ENCODE results near the gene EIF6.
"Not testable (repeated sequence)": the region's sequence is repeated elsewhere in the genome, so short reads cannot be mapped to it uniquely, and the experiment has no call there.

Gene EIF6

DNA sequence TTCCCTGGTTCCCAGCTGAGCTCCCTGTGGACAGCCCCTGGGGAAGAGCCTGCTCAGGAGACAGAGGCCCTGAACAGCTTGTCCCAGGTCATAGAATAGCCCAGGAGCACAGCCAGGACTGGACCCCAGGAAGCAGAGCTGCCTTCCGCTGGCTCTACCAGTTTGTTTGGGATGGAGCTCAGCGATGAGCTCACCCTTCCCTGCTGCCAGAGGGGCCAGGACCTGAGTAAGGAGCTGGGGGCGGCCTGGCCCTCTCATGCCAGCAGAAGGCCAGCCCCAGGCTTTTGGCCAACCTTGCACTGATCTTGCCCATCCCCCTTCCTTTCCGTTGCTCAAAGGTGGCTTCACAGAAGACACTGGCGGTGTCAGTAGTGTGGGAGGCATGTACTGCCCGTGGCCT, 24.1 kb downstream of the EIF6 start:
- H3K27me3 ChIP-seq: no peaks in the 10 kb centered on the region
- no peak overlapping the region for H3K4me3 ChIP-seq (ENCODE audit: low read depth, low read length)
- DNase-seq: no peak
- no peaks in the 10 kb centered on the region for H3K9me3 ChIP-seq
- no peaks in the 10 kb centered on the region for H3K36me3 ChIP-seq
- H3K4me1 ChIP-seq: no peaks in the 10 kb centered on the region
- TF ChIP-seq, protein P1, sequence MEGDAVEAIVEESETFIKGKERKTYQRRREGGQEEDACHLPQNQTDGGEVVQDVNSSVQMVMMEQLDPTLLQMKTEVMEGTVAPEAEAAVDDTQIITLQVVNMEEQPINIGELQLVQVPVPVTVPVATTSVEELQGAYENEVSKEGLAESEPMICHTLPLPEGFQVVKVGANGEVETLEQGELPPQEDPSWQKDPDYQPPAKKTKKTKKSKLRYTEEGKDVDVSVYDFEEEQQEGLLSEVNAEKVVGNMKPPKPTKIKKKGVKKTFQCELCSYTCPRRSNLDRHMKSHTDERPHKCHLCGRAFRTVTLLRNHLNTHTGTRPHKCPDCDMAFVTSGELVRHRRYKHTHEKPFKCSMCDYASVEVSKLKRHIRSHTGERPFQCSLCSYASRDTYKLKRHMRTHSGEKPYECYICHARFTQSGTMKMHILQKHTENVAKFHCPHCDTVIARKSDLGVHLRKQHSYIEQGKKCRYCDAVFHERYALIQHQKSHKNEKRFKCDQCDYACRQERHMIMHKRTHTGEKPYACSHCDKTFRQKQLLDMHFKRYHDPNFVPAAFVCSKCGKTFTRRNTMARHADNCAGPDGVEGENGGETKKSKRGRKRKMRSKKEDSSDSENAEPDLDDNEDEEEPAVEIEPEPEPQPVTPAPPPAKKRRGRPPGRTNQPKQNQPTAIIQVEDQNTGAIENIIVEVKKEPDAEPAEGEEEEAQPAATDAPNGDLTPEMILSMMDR (IDR thresholded peaks at IDR 0.05; ENCODE audit: low read depth, low read length): no peak

- no peak for DNase-seq
- Histone ChIP-seq H3K27me3 (no peaks in the 10 kb centered on the region), H3K9me3 (no peaks in the 10 kb centered on the region), H3K4me3 (ENCODE audit: low read depth, low read length) (no peak overlapping the region), H3K4me1 (no peaks in the 10 kb centered on the region), H3K36me3 (peaks cover 2% of the 10 kb centered on the region; the same call in 1 of the 2 replicates)
- TF ChIP-seq, protein P1 (IDR thresholded peaks at IDR 0.05; ENCODE audit: low read depth, low read length): no peak
These were observed 27.2 kb downstream of the EIF6 start for GRCh38 chr20:35257175-35257909.

DNA sequence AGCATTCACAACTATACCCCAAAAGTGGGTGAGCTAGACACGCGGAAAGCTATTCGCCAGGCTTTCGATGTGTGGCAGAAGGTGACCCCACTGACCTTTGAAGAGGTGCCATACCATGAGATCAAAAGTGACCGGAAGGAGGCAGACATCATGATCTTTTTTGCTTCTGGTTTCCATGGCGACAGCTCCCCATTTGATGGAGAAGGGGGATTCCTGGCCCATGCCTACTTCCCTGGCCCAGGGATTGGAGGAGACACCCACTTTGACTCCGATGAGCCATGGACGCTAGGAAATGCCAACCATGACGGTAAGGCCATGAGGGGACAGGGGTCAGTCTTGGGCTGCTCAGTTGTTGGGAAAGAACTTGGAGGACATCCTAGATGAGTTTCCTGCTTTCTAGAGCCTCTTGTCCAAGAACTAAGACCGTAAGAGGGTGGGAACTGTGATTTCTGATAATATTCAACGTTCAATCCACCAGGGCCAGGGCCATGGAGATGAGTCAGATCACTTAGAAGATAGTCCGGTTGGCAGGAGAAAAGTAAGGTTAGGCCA, 30.0 kb downstream of the EIF6 start:
- Histone ChIP-seq H3K27me3 (no peaks in the 10 kb centered on the region), H3K4me1 (no peaks in the 10 kb centered on the region), H3K4me3 (ENCODE audit: low read depth, low read length) (no peak overlapping the region), H3K36me3 (peaks cover 2% of the 10 kb centered on the region; the same call in 1 of the 2 replicates), H3K9me3 (no peaks in the 10 kb centered on the region)
- DNase-seq: no peak
- TF ChIP-seq, protein P1 (IDR thresholded peaks at IDR 0.05; ENCODE audit: low read depth, low read length): no peak

DNA sequence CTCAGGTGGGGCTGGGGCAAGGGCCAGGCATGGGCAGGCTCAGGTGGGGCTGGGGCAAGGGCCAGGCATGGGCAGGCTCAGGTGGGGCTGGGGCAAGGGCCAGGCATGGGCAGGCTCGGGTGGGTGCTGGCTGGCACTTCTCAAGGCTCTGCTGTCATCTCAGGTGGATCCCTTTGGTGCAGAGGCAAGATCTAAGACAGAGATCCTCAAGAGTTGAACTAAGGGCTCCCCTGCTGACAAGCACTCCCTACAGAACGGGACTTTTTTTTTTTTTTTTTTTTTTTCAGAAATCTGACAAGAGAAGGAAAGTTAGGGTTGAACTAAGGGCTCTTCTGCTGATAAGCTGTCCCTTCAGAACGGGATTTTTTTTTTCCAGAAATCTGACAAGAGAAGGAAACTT, 31.6 kb downstream of the EIF6 start:
- Histone ChIP-seq H3K4me1 (no peaks in the 10 kb centered on the region), H3K36me3 (peaks cover 2% of the 10 kb centered on the region; the same call in 1 of the 2 replicates), H3K27me3 (no peaks in the 10 kb centered on the region), H3K9me3 (no peaks in the 10 kb centered on the region), H3K4me3 (ENCODE audit: low read depth, low read length) (no peak overlapping the region)
- no peak for DNase-seq
- TF ChIP-seq, protein P1 (IDR thresholded peaks at IDR 0.05; ENCODE audit: low read depth, low read length): no peak

- not testable (repeated sequence) for H3K4me3 ChIP-seq (ENCODE audit: low read depth, low read length)
These were observed 32.0 kb downstream of the EIF6 start for GRCh38 chr20:35252598-35252997.

DNA sequence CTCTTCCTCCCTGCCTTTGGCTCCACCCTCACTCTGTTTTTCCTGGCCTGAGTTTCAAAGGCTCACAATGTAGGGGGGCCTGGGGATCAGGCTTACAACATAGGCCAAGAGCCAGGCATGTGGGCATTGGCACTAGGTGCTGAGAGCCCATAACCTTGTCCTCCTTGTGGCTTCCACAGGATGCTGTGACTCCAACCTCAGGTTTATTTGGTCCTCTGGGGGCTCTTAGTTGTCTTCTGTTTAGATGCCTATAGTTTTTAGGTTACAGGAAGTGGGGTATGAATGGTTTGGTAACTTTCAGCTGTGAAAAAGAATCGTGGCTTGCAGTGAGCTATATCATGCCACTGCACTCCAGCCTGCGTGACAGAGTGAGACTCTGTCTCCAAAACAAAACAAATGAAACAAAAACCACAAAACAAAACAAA, 32.5 kb downstream of the EIF6 start:
- Histone ChIP-seq H3K9me3 (no peaks in the 10 kb centered on the region), H3K36me3 (peaks cover 2% of the 10 kb centered on the region; the same call in 1 of the 2 replicates), H3K27me3 (no peaks in the 10 kb centered on the region), H3K4me1 (no peaks in the 10 kb centered on the region), H3K4me3 (ENCODE audit: low read depth, low read length) (no peak overlapping the region)
- no peak for DNase-seq
- TF ChIP-seq, protein P1 (IDR thresholded peaks at IDR 0.05; ENCODE audit: low read depth, low read length): no peak

More at GRCh38 chr20:35252598-35252997, 32.0 kb downstream of the EIF6 start:
- H3K27me3 ChIP-seq, H3K4me1 ChIP-seq, H3K36me3 ChIP-seq, H3K9me3 ChIP-seq, DNase-seq: not testable (repeated sequence)
